ENCODE measurements around the gene CENPM.
"Not testable (repeated sequence)": the region's sequence is repeated elsewhere in the genome, so short reads cannot be mapped to it uniquely, and the experiment has no call there.

Gene CENPM

DNA sequence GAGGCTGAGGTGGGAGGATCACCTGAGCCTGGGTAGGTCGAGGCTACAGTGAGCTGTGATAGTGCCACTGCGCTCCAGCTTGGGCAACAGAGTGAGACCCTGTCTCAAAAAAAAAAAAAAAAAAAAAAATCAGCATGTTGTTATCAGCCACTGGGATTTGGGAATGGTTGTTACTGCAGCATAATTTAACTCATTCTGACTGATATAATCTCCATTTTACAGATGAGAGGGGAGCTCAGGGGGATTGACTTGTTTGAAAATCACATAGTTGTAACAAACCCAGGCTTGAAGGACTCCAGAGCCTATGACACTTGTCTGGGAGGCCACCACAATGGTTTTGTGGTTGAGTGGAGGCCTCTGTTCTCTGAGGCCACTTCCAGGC lies 19.3 kb upstream of the CENPM start:
- no peak for DNase-seq (ENCODE audit: low spot score)

DNA sequence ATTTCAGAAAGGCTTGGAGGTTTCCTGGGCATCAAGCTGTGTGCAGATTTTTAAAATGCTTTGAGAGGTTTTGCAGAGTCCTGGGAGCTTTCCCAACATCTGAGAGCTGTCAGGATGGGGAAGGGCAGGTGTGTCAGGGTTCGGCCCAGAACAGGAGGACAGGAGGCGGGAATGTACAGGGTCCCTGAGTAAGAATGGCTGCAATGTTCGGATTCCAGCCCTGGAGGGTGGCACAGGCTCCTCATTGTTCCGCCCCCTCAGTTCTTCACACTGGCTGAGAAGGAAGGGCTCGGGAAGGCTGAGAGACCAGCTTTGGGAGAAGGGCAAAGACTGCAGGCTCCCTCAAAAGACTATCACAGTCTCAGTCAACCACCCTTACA lies 17.1 kb upstream of the CENPM start:
- no peak for DNase-seq (ENCODE audit: low spot score)

DNA sequence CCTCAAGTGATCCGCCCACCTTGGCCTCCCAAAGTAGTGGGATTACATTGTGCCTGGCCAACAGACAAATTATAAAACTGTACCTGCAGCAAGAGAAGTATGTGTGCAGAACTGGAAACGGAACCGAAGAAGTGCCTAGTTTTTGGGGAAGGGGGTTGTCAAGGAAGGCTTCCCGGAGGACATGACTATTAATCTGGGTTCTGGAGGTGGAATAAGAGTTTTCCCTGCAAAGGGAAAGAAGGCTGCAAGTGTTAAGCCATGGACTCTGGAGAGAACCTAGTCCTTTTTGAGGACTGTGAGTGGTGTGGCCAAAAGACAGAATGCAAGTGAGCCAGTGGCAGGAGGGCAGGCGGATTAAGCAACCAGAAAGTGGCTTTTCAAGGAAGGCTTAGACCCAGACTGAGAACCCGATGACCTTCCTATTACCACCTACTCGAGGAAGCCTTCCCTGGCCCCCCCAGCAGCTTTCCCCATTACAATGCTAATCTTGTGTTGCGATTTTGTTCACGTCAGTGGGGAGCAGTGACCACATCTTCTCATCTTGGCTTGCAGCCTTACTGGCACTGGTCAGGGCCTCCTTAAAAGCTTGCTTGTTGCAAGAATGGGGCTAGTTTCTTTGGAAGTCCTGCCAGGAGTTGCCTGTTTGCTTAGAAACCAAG lies 16.6 kb upstream of the CENPM start:
- DNase-seq (ENCODE audit: low spot score) = no peak

DNA sequence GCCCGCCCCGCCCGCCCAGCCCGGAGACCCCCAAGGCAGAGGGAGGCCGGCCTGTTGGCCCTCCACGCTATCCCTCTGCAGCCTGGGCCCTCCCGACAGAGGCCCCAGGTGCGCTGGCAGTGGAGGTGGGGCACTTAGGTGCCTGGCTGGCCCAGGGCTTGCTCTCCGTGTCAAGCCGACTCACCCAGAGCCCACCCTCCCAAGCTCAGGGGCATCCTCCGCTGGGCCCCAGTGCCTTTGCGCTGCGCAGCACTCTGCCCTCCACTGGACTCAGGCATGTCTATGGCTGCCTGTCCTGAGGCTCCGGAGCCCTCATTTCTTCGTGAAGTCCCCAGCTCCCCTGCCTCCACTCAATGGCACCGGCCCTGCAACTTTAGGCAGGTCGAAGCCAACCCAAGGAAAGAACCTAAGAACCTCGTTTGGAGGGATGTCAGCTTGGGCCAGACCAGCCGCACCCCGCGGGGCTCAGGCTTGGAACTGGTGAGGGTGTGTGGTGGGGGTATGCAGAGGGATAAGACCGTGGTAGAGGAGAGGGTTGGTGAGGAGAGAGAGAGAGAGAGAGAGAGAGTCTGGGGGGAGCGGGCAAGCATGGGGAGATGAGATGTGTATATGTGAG lies 11.1 kb upstream of the CENPM start:
- DNase-seq (ENCODE audit: low spot score) = no peak

DNA sequence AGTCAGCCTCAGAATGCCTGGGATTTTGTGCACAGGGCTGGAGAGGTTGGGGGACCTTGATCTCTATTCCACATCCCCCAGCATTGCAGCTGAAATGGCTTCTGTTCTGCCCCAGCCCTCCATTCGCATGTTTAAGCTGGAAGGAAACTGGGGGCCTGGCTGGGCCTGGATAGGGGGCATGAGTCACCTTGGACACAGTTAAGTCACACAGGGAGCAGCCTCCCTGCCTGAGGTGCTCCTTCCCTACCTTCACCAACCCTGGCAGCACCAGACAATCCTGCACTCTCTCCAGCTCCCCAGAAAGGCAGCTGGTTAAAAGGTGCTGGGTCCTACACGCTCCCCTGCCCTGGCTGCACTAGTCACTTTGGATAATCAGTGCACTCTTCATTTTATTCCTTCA lies 5.8 kb upstream of the CENPM start:
- DNase-seq (ENCODE audit: low spot score) = no peak

DNA sequence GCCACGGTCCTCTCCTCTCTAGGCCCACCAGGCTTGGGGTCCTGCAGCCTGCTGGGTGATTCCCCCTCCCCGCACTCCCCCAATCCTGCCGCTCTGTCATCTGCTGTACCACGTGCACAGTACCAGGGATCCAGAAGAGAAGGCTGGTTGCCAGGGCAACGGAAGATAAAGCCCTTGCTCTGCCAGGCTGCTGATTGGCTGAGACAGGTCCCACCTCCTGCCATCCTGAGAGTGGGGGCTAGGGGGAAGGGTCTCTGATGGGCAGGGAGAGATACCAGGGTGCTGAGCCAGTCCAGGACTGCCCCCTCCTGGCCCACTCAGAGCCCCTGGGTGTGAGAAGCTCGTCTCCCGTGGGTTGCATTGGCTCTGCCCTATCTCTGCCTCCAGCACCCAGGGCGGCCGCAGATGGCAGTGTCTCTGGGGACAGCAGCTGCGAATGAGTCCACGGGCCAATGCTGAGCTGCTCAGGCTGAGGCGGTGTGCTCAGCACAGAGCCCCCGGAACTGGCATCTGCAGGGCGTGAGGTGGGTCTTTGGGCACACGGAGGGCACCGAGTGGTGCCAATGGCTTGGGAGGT lies 5.0 kb upstream of the CENPM start, which contains the start of gene SMIM45:
Gene SMIM45 (plus strand): TSS at position 253 of the 577 bp plus-strand sequence.
- DNase-seq (ENCODE audit: low spot score) = no peak

DNA sequence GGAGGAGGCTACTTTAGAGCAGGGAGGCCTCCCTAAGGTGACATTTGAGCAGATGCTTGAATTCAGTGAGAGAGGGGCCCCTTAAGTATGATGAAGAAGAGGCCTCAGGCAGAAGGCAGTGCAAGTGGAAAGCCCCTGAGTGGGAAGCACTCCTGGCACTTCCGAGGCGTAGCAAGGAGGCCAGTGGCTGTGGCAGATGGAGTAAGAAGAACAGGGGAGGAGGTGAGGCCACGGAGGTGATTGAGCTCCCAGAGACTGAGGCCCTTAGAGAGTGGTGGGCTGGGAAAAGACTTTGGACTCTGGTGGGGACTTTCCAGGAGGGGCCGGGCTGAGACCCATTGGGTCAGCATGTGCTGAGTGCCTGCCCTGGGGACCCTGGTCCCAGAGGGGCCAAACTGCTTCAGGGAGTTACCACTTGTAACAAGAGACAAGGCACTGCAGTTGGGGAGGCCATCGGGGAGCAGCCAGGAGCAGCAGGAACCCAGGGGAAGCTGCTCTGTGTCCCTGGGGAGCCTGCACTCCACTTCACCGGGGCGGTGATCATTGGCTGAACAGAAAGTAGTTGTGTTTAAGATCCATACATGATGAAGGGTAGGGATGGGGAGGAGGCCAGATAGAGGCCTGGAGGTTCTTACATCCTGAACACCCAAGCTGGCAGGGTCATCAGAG lies 2.5 kb upstream of the CENPM start:
- no peak for DNase-seq (ENCODE audit: low spot score)

DNA sequence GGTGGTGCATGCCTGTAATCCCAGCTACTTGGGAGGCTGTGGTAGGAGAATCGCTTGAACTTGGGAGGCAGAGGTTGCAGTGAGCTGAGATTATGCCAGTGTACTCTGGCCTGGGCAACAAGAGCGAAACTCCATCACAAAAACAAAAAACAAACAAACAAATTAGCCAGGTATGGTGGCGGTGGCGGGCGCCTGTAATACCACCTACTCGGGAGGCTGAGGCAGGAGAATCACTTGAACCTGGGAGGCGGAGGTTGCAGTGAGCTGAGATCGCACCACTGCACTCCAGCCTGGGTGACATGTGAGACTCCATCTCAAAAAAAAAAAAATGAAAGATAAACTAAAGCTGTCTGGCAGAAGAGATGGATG lies 2.0 kb upstream of the CENPM start:
- DNase-seq (ENCODE audit: low spot score) = not testable (repeated sequence)

DNA sequence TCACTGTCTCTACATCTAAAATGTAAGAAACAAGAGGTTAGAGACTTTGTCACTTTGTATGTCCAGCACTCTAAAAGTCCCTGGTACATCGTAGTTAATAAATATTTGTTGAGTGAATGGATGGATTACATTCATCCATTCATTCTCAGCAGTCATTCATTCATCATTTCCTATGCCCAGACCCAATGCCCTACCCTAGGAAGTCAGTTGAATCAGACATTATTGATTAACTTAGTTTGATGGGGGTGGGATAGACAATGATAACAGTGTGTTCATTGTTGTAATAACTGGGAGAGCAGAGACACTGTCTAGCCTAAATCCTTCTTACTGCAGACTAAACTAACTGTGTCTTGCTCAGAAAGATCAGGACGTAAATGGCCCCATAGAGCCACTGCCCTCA lies 1.2 kb upstream of the CENPM start:
- no peak for DNase-seq (ENCODE audit: low spot score)

DNA sequence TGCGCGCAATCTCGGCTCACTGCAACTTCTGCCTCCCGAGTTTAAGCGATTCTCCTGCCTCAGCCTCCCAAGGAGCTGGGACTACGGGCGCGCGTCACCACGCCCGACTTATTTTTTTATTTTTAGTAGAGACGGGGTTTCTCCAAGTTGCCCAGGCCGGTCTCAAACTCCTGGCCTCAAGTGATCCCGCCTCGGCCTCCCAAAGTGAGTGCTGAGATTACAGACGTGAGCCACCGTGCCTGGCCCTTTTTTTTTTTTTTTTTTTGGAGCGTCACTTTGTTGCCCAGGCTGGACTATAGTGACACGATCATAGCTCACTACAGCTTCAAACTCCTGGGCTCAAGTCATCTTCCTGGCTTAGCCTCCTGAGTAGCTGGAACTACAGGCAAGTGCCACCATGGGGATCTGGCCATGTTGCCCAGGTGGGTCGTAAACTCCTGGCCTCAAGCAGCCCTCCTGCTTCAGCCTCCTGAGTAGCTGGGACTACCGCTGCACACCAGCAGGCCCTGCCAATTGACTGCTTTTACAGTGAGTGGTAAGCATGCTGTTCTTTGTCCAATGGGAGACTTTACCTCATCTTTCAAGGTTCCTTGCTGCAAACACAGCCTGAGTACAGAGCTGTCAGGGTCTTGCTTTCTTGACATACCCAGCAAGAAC lies 600 bp upstream of the CENPM start:
- no peak for DNase-seq (ENCODE audit: low spot score)

DNA sequence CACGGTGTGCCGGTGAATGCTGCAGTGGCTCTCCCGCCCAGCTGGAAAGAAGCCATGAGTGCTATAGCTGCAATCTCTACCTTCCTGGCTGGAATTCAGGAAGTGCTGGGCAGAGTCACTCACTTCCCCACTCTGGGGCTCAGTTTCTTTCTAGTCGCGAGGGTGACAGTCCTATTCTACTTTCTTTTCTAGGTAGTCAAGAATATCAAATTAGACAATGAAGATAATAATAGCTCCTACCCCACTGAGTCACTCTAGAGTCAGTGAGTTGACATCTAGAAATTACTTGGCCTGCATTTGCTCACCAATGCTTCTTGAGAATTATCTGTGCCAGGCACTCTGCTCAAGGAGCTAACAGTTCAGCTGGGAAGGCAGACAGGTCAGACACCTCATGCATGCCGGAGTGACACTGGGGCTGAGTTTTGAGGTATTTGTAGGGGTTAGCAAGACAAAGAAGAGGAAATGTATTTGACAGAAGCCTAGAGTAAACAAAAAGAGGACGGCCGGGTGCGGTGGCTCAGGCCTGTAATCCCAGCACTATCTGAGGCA lies 3.2 kb downstream of the CENPM start:
- no peak for DNase-seq (ENCODE audit: low spot score)

DNA sequence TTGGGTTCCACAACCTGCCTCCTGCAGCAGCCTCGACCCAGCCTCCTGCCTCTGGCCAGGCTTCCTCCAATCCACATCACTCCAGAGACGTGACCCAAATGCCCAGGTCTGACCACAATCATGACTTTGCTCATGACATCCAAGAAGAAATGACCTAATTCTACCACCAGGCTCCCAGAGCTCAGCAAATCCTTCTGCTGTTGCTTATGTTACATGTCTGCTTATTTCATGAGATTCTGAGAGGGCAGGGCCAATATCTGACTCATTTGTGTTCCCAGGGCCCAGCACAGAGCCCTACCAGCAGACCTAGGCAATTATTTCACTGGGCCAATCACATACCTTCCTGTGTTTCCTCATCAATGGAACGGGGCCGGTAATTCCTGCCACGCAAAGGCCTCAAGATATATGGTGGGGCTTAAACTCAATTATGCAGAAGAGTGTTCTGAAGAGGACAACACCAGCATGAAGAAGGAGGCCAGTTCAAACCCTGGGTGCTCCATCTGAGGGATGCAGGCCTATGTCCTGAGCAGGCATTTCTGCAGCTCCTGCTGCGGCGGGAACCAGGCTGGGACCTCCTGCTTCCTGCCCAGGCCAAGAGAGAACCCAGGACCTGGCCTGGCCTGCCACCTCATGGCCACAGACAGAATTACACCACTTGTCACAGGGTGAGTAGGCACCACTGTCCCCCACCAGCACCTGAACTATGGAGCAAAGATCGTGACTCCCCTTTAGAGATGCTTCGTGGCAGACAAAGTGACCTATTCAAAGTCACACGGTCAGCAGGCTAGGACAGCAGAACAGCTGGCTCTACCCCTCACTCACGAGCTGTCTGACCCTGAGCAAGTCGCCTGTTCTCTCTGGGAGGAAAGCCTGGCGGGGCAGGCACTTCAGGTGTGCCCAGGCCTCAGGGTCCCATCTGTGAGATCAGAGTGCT lies 5.9 kb downstream of the CENPM start:
- peak; percentile 88 for DNase-seq (ENCODE audit: low spot score)

DNA sequence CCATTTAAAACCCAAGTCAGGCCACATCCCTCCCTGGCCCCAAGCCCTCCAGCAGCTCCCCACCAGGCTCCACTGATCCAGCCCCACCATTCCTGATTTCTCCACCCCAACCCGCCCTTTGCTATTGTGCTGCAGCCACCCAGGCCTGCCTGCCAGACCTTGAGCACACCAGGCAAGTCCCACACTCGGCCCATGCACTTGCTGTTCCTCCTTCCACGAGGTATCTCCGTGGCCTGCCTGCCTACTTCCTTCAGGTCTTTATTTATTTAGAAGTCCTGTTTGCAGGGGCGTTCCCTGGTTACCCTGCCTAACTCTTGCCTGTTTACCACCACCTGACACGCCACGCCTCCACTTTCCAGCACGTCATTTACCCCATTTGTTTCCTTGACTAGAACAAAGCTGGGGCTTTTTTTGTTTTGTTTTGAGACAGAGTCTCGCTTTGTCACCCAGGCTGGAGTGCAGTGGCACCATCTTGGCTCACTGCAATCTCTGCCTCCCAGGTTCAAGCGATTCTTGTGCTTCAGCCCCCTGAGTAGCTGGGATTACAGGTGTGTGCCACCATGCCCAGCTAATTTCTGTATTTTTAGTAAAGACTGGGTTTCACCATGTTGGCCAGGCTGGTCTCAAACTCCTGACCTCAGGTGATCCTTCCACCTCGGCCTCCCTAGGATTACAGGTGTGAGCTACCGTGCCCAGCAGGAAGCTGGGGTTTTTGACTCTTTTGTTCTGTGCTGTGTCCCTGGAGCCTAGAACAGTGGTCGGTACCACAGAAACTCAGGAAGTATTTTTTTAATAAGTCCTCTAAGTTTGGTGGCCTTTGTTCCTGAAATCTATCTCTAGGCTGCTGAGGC lies 6.7 kb downstream of the CENPM start:
- peak; percentile 96 for DNase-seq (ENCODE audit: low spot score)

DNA sequence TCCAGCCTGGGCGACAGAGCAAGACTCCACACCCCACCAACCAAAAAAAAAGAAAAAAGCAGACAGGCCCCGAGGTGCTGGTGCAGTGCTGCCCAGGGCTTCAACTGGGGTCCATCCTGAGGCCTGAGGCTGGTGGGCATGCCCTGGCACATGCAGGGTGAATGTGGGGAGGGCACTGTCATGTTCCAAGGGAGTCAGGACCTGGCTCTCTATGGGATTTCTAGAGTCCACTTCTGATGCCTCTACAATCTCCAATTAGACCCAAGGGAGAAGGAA lies 10.1 kb downstream of the CENPM start:
- no peak for DNase-seq (ENCODE audit: low spot score)

DNA sequence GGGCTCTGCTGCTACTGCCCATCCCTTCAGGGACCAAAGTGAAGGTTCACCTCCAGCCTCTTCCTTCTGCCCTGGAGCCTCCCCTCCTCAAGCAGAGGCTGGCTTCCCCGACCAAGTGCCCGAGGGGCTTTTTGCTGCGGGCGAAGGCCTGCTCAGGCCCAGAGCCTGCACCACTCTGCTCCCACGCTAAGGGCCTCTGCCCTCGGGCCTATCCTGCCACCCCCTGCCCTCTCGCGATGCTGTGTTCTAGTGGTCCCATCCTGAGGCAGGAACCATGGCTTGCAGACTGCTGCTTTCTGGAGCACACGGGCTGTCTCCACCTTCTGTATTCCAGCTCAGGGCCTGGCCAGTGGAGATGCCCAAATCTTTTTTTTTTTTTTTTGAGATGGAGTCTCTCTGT lies 11.4 kb downstream of the CENPM start:
- no peak for DNase-seq (ENCODE audit: low spot score)

DNA sequence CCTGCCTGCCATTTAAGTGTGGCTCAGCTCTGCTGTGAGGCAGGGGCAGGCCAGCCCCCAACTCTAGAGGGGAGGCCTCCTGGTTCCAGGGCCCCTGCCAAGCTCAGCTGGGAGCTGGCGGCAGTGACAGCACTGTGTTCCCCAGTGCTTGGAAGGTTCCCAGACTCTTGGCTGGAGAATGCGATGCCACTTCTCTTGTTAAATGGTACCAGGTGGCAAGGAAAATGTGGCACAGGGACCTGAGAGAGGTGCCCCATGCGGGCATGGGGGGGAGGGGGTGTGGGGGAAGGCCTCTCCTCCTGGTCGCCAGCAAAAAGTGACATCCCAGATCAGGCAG lies 12.0 kb downstream of the CENPM start:
- no peak for DNase-seq (ENCODE audit: low spot score)

DNA sequence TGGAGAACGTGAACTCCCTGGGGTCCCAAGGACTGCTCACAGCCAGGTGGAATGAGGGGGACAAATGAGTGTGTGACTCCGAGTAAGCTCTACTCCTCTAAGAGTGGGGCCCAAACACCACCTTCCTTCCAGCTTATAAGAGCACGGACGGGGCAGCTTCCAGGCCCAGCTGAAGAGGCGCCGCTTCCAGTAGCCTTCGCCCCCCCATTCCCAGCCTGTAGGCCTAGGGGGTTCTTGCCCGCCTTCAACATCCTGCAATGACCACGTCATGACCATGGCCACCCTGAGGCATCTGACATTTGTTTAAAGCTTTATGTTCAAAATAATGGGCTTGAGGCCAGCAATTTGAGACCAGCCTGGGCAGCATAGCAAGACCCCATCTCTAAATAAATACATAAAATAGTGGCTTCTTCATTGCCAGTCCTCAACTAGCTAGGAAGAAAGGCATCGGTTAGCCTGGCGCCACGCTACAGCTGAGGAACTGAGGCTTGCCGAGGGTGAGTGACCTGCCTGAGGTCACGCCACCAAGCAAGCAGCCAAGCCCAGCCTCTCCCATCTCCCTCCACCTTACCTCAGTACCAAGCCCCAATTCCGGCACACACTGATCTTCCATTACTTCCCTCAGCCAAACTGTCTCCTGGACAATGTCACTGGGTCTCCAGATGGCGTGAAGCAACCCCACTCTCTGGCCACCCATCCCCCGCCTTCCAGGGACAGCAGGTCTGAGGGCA lies 12.5 kb downstream of the CENPM start:
- no peak for DNase-seq (ENCODE audit: low spot score)

DNA sequence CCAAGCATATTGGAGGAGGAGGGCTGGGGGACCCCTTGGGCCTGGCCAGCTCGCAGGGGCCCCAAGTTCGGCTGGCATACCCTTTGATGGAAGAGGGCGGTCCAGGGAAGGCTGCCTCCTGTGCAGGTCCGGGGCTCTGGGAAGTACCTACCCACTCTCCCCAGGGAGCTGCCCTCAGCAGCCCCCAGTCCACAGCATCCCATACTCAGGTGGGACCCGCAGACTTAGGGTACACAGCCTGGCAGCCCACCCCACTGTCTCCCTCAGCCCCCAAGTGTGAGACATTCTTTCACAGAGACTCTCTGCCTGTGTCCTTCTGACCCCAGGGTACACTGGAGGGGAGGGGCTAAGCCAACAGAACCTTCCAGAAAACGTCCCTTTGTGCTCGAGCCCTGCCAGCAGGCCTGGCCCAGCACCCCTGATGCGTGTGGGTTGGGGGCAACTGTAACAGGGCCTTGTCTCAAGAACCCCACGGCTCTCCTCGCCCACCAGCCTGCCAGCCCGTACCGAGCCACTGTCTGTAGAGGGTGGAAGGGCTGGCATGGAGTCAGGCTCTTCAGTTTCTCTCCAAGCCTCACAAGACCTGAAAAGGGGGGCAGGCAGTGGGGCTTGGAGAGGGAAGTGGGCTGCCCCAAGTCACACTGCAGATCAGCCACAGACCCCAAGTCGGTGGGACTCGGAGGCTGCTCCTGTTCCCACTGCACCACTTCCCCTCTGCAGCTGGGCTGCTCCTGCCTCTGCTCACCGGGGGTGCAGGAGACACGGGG lies 13.4 kb downstream of the CENPM start:
- no peak for DNase-seq (ENCODE audit: low spot score)

DNA sequence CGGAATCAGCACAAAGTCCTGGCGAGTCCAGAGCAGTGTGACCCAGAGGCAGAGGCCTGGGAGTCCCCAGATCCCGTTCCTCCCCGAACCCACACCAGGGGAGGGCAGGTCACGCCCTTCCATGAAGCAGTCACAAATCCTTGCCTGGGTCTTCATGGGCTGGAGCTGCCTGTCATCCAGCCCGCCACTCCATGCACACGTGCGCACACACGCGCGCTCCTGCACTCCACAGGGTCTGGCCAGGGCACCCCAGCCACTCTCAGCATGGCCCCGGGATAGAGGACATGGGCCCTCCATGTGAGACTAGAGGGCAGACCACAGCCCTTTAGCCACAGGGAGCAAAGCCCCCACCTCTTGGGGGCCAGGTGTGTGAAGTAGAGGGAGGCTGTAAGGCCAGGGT lies 14.6 kb downstream of the CENPM start:
- DNase-seq (ENCODE audit: low spot score) = no peak
